ENCODE measurements around the gene SRBD1.

DNA sequence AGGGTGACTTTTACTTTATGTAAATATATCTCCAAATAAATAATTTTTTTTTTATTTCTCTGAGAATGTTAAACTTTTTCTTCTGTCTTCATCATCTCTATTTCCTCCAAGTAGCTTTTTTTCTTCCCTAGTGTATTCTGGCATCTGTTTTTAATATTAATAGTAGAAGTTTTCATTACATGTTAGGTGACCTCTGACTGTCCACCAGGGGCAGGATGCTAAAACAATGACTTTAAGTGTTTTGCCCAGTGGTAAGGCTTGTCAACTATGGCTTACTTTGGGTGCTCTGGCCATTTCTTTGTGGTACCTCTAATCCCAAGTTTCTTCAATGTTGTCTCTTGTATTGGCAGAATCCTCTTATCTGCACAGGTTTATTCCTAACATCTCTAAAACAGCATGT, 127.1 kb downstream of the SRBD1 start:
- TF ChIP-seq, protein P1, sequence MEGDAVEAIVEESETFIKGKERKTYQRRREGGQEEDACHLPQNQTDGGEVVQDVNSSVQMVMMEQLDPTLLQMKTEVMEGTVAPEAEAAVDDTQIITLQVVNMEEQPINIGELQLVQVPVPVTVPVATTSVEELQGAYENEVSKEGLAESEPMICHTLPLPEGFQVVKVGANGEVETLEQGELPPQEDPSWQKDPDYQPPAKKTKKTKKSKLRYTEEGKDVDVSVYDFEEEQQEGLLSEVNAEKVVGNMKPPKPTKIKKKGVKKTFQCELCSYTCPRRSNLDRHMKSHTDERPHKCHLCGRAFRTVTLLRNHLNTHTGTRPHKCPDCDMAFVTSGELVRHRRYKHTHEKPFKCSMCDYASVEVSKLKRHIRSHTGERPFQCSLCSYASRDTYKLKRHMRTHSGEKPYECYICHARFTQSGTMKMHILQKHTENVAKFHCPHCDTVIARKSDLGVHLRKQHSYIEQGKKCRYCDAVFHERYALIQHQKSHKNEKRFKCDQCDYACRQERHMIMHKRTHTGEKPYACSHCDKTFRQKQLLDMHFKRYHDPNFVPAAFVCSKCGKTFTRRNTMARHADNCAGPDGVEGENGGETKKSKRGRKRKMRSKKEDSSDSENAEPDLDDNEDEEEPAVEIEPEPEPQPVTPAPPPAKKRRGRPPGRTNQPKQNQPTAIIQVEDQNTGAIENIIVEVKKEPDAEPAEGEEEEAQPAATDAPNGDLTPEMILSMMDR (IDR thresholded peaks at IDR 0.05; ENCODE audit: low read length) = peak; percentile 26; the same call in 1 of the 2 replicates
- TF ChIP-seq EZH2 (optimal IDR thresholded peaks at IDR 0.05; ENCODE audit: low read depth, low read length) (no peak), EZH2phosphoT487 (IDR thresholded peaks at IDR 0.05; ENCODE audit: low read length) (no peak)

Data from MM.1S (cell line).